Mucosa of descending colon (tissue), 3 donors: ENCODE data around the gene SCFD1. TPM values are rescaled to one million over a fixed set of nuclear protein-coding genes. Genes with fewer than 3 reads are reported as not detected.

Experiments used
- ATAC-seq: fragments of 200-7000 bp; cut with Tn5 transposase; one replicate; pipeline ENCODE4 v1.9.1; 2020; ENCODE audit warnings: mild to moderate bottlenecking, moderate library complexity
- DNase-seq, 3 donors: peaks; one replicate each; pipeline ENCODE4 v3.0.0-alpha.2; 2020
- H3K36me3 ChIP-seq: fragments of 200-600 bp; one replicate; pipeline ENCODE4 v1.8.0; 2021; ENCODE audit warnings: low read depth, mild to moderate bottlenecking
- H3K4me1 ChIP-seq: fragments of 200-600 bp; one replicate; pipeline ENCODE4 v1.8.0; 2021; ENCODE audit warnings: low read depth, mild to moderate bottlenecking
- H3K4me3 ChIP-seq: fragments of 200-600 bp; one replicate; pipeline ENCODE4 v1.8.0; 2021; ENCODE audit warnings: mild to moderate bottlenecking
- H3K9me3 ChIP-seq: fragments of 200-600 bp; one replicate; pipeline ENCODE4 v1.8.0; 2021; ENCODE audit warnings: mild to moderate bottlenecking
- intact Hi-C, 2 donors: fragments of 100-400 bp; cut with DNase I in 1 of 2; cut with micrococcal nuclease in 1 of 2; formaldehyde crosslinking; loops; one replicate each; pipeline versions ENCODE4 v1.11.0 to v1.11.1; 2022; cut with DNase I, micrococcal nuclease
- total RNA-seq, 3 donors: library from RNA; stranded (reverse); fragmentation: NEBNext Ultra II Directional in 2 of 3; extraction: Animal tissue kit (Norgen Biotek cat#: 25700) in 2 of 3; gene quantifications; one replicate each; pipeline versions ENCODE4 v1.2.1 to v1.2.4, GENCODE V29; 2021 to 2023
- TF ChIP-seq, protein P1 (sequence below): fragments of 200-600 bp; IDR thresholded peaks from one replicate; pipeline ENCODE4 v1.8.0; 2022; ENCODE audit warnings: antibody characterized with exemption, mild to moderate bottlenecking
- donor health status: DM: no; HTN: no; CAD: no; lungs with moderate emphysema.
- donor health status: DM: no; HTN: no; CAD: no.
- donor health status: DM: no; HTN: yes; CAD: no.

Gene SCFD1
- total RNA-seq, 3 donors from 2014 or later = 55.4 to 79.3 (median 56.5) TPM

GRCh38 chr14:30580616-30581282, 41.4 kb upstream of the SCFD1 start:
- H3K4me3 ChIP-seq = no peak overlapping the region
- peaks cover 12% of the 10 kb centered on the region for H3K4me1 ChIP-seq
- TF ChIP-seq, protein P1, sequence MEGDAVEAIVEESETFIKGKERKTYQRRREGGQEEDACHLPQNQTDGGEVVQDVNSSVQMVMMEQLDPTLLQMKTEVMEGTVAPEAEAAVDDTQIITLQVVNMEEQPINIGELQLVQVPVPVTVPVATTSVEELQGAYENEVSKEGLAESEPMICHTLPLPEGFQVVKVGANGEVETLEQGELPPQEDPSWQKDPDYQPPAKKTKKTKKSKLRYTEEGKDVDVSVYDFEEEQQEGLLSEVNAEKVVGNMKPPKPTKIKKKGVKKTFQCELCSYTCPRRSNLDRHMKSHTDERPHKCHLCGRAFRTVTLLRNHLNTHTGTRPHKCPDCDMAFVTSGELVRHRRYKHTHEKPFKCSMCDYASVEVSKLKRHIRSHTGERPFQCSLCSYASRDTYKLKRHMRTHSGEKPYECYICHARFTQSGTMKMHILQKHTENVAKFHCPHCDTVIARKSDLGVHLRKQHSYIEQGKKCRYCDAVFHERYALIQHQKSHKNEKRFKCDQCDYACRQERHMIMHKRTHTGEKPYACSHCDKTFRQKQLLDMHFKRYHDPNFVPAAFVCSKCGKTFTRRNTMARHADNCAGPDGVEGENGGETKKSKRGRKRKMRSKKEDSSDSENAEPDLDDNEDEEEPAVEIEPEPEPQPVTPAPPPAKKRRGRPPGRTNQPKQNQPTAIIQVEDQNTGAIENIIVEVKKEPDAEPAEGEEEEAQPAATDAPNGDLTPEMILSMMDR = no peak
- intact Hi-C loops = no loop called here
- ATAC-seq (no peak), DNase-seq (no peak)
- H3K9me3 ChIP-seq = no peaks in the 10 kb centered on the region
- H3K36me3 ChIP-seq = no peaks in the 10 kb centered on the region

GRCh38 chr14:30581283-30581625, 40.9 kb upstream of the SCFD1 start:
- H3K9me3 ChIP-seq = no peaks in the 10 kb centered on the region
- ATAC-seq (peak; percentile 59), DNase-seq (no peak)
- no peak overlapping the region for H3K4me3 ChIP-seq
- TF ChIP-seq, protein P1 = no peak
- H3K4me1 ChIP-seq = peaks cover 12% of the 10 kb centered on the region
- intact Hi-C loops = no loop called here
- no peaks in the 10 kb centered on the region for H3K36me3 ChIP-seq

- intact Hi-C loops = no loop called here
- Histone ChIP-seq H3K9me3 (no peaks in the 10 kb centered on the region), H3K4me3 (no peak overlapping the region), H3K4me1 (peaks cover 10% of the 10 kb centered on the region), H3K36me3 (no peaks in the 10 kb centered on the region)
- no peak for DNase-seq
- TF ChIP-seq, protein P1 = no peak
- ATAC-seq = no peak
These were observed 39.7 kb upstream of the SCFD1 start for GRCh38 chr14:30582376-30582775.

DNA sequence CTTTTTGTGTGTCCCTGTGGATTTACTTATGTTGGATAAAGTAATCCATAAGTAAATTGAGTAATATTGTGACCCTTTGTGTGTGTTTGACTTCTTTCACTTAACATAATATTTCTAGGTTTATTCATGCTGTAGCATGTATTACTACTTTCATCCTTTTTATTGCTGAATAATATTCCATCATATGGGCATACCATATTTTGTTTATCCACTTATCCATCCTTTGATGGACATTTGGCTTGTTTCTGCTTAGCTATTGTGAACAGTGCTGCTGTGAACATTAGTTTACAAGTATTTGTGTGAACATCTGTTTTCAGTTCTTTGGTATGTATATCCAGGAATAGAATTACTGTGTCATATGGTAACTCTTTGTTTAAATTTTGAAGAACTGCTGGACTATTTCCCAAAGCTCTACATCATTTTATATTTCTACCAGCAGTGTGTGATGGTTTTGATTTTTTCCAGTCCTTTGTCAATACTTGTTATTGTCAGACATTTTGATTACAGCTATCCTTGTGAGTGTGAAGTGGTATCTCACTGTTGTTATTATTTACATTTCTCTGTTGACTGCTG, 38.0 kb upstream of the SCFD1 start:
- no peak overlapping the region for H3K4me3 ChIP-seq
- TF ChIP-seq, protein P1 = no peak
- ATAC-seq (no peak), DNase-seq (no peak)
- intact Hi-C loops = no loop called here
- H3K4me1 ChIP-seq = no peaks in the 10 kb centered on the region
- no peaks in the 10 kb centered on the region for H3K36me3 ChIP-seq
- H3K9me3 ChIP-seq = no peaks in the 10 kb centered on the region

GRCh38 chr14:30585204-30585603, 36.9 kb upstream of the SCFD1 start:
- DNase-seq = no peak
- TF ChIP-seq, protein P1 = no peak
- intact Hi-C loops = no loop called here

More at GRCh38 chr14:30585204-30585603, 36.9 kb upstream of the SCFD1 start:
- H3K4me3 ChIP-seq = no peak overlapping the region
- no peaks in the 10 kb centered on the region for H3K9me3 ChIP-seq
- ATAC-seq = no peak
- H3K4me1 ChIP-seq = no peaks in the 10 kb centered on the region
- H3K36me3 ChIP-seq = no peaks in the 10 kb centered on the region
